NT2/D1 (cell line): ENCODE data around the gene FGD5.
A peak's percentile ranks its signal among the peaks of the same experiment; 100 is the strongest.
"Not testable (repeated sequence)": the region's sequence is repeated elsewhere in the genome, so short reads cannot be mapped to it uniquely, and the experiment has no call there.

ENCODE experiments used
- DNase-seq: peaks from one replicate; pipeline ENCODE4 v3.0.0-alpha.2; 2011; ENCODE audit warnings: low read depth, low spot score
- H3K27me3 ChIP-seq: 2 replicates; pipeline ENCODE4 v1.6.0; 2011; ENCODE audit warnings: mild to moderate bottlenecking; ENCODE audit not compliant: insufficient read length, insufficient read depth
- H3K36me3 ChIP-seq: 2 replicates; pipeline ENCODE4 v1.6.1; 2011; ENCODE audit warnings: mild to moderate bottlenecking, low read length, mixed read lengths; ENCODE audit not compliant: insufficient read depth, insufficient read length
- H3K4me1 ChIP-seq: 2 replicates; pipeline ENCODE4 v1.5.1; 2011; ENCODE audit not compliant: insufficient read depth, insufficient read length
- H3K4me3 ChIP-seq: 2 replicates; pipeline ENCODE4 v1.5.1; 2011; ENCODE audit warnings: low read depth; ENCODE audit not compliant: insufficient read length
- H3K9ac ChIP-seq: 2 replicates; pipeline ENCODE4 v1.6.0; 2011; ENCODE audit warnings: low read depth; ENCODE audit not compliant: insufficient read length
- H3K9me3 ChIP-seq: 2 replicates; pipeline ENCODE4 v1.5.1; 2011; ENCODE audit warnings: mild to moderate bottlenecking, low read length; ENCODE audit not compliant: insufficient read depth
- SUZ12 ChIP-seq: IDR thresholded peaks from 2 replicates; pipeline ENCODE4 v1.6.1; 2011; ENCODE audit not compliant: insufficient read length, insufficient read depth; ENCODE audit errors: extremely low read depth
- YY1 ChIP-seq: IDR thresholded peaks from 2 replicates; pipeline ENCODE4 v1.6.1; 2011; ENCODE audit not compliant: insufficient read length, insufficient read depth
- ZNF274 ChIP-seq: IDR thresholded peaks from 2 replicates; pipeline ENCODE4 v1.6.1; 2011; ENCODE audit warnings: mild to moderate bottlenecking, low read depth, low read length

The FGD5 gene

GRCh38 chr3:14803981-14804834, 14.6 kb upstream of the FGD5 start:
- no peak overlapping the region for H3K4me3 ChIP-seq
- no peaks in the 10 kb centered on the region for H3K36me3 ChIP-seq
- no peak for TF ChIP-seq YY1
- no peak for TF ChIP-seq SUZ12
- no peak for TF ChIP-seq ZNF274
- no peak overlapping the region for H3K9ac ChIP-seq
- peaks cover 9% of the 10 kb centered on the region; the same call in 1 of the 2 replicates for H3K9me3 ChIP-seq
- peaks cover 18% of the 10 kb centered on the region for H3K27me3 ChIP-seq
- no peak for DNase-seq
- peaks cover 13% of the 10 kb centered on the region for H3K4me1 ChIP-seq

GRCh38 chr3:14804835-14805780, 13.7 kb upstream of the FGD5 start:
- H3K4me1 ChIP-seq: peaks cover 15% of the 10 kb centered on the region
- H3K27me3 ChIP-seq: peaks cover 27% of the 10 kb centered on the region
- no peak overlapping the region for H3K9ac ChIP-seq
- H3K9me3 ChIP-seq: no peaks in the 10 kb centered on the region
- H3K36me3 ChIP-seq: no peaks in the 10 kb centered on the region
- no peak overlapping the region for H3K4me3 ChIP-seq
- no peak for DNase-seq
- TF ChIP-seq ZNF274: no peak
- no peak for TF ChIP-seq YY1
- no peak for TF ChIP-seq SUZ12

GRCh38 chr3:14805961-14806537, 12.7 kb upstream of the FGD5 start:
- Histone ChIP-seq H3K9me3 (no peaks in the 10 kb centered on the region), H3K36me3 (no peaks in the 10 kb centered on the region), H3K27me3 (peaks cover 33% of the 10 kb centered on the region), H3K4me3 (no peak overlapping the region), H3K4me1 (peaks cover 15% of the 10 kb centered on the region), H3K9ac (no peak overlapping the region)
- DNase-seq: no peak
- TF ChIP-seq YY1 (no peak), SUZ12 (no peak), ZNF274 (no peak)

- peaks cover 13% of the 10 kb centered on the region for H3K4me1 ChIP-seq
- no peaks in the 10 kb centered on the region for H3K9me3 ChIP-seq
- no peak overlapping the region for H3K4me3 ChIP-seq
- TF ChIP-seq YY1: no peak
- no peak for TF ChIP-seq SUZ12
- H3K27me3 ChIP-seq: peaks cover 40% of the 10 kb centered on the region
- DNase-seq: no peak
- H3K9ac ChIP-seq: no peak overlapping the region
- H3K36me3 ChIP-seq: no peaks in the 10 kb centered on the region
These were observed 12.0 kb upstream of the FGD5 start for GRCh38 chr3:14806641-14807263.

GRCh38 chr3:14808025-14808424, 10.7 kb upstream of the FGD5 start:
- TF ChIP-seq SUZ12 (no peak), ZNF274 (no peak), YY1 (no peak)
- no peaks in the 10 kb centered on the region for H3K36me3 ChIP-seq
- H3K4me3 ChIP-seq: no peak overlapping the region
- peaks cover 51% of the 10 kb centered on the region for H3K27me3 ChIP-seq
- no peaks in the 10 kb centered on the region for H3K9me3 ChIP-seq
- no peak overlapping the region for H3K9ac ChIP-seq
- H3K4me1 ChIP-seq: peaks cover 16% of the 10 kb centered on the region
- no peak for DNase-seq

- Histone ChIP-seq H3K27me3 (peaks cover 51% of the 10 kb centered on the region), H3K4me3 (no peak overlapping the region), H3K4me1 (peaks cover 16% of the 10 kb centered on the region), H3K9me3 (no peaks in the 10 kb centered on the region), H3K36me3 (no peaks in the 10 kb centered on the region), H3K9ac (no peak overlapping the region)
- no peak for DNase-seq
- TF ChIP-seq ZNF274: no peak
These were observed 10.1 kb upstream of the FGD5 start for GRCh38 chr3:14808502-14809266.

GRCh38 chr3:14809611-14810010, 9.2 kb upstream of the FGD5 start:
- not testable (repeated sequence) for H3K36me3 ChIP-seq, DNase-seq, H3K9me3 ChIP-seq
- Histone ChIP-seq H3K9ac (peak overlapping the region; percentile 73), H3K27me3 (peaks cover 51% of the 10 kb centered on the region), H3K4me1 (peaks cover 14% of the 10 kb centered on the region), H3K4me3 (peak overlapping the region; percentile 41)
